SKM-1 (cell line): ENCODE results near the gene TAF1B.

Source experiments
- DNase-seq: peaks from one replicate; lab custom pipeline; 2025; ENCODE audit not compliant: unreplicated experiment; lab: John Stamatoyannopoulos, UW

The TAF1B gene

GRCh38 chr2:9961013-9961412 lies 117.7 kb downstream of the TAF1B start:
- no peak for DNase-seq

DNA sequence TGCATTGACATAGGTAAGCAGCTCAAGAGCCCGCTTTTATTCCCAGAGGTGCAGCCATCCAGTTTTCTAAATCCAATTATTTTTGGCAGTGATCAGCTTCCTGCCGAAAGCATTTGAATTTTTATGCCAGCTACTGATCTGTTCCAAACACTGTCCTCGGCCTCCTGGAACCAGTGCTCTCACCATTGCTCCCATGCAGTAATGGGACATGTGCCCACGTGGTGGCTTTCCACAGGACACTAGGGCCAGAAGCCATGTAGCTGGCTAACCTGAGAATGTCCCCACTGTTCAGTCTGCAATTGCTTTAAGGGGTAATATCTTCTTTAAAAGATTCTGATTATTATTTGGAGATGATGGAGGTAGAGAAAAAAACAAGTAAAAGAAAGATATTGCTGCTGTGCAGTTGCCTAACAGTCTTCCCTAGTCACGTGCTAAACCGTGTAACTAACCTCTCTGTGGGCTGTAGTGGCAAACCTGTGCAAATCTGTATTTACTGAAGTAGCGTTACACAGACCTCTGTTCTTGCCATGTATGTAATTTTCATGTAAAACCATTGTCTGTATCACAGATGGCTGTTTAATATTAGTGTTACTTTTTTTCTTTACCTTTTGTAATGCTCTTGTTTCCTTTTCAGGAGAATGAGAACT lies 121.2 kb downstream of the TAF1B start:
- no peak for DNase-seq

GRCh38 chr2:9965119-9965822 lies 122.0 kb downstream of the TAF1B start:
- no peak for DNase-seq

- no peak for DNase-seq
These were observed 123.3 kb downstream of the TAF1B start for GRCh38 chr2:9966491-9967022.

DNA sequence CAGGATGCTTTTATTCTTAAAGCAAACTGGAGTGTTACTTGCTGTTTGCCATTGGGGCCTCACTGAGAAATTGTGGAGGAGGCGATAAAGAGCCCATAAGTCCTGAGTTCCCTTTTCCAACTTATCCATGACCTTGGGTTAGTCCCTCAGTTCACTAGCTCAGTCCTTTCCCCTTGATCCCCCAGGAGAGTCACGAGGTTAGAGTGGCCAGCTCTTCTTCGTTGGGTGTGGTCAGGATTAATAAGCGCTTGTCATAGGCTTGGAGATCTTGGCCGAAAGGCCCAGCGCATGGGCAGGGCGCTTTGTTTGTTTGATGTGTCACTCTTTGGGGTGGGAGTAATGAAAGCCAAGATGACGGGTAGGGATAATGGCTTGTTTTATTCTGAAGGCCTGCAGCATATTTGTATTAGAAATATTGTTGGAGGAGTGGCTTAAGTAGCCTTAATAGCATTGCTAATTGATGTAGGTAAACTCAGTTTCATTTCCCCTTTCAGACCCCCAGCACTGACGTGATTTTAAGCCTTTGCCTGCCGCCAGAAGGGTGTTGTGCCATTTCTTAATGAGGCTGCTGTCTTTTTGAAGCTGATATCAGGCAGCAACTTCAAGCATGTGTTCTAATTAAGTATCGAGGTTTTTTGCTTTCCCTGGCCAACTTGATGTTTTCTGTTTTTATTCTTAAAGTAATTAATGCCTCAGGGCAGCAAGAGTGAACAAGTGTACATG lies 123.9 kb downstream of the TAF1B start:
- DNase-seq: no peak

DNA sequence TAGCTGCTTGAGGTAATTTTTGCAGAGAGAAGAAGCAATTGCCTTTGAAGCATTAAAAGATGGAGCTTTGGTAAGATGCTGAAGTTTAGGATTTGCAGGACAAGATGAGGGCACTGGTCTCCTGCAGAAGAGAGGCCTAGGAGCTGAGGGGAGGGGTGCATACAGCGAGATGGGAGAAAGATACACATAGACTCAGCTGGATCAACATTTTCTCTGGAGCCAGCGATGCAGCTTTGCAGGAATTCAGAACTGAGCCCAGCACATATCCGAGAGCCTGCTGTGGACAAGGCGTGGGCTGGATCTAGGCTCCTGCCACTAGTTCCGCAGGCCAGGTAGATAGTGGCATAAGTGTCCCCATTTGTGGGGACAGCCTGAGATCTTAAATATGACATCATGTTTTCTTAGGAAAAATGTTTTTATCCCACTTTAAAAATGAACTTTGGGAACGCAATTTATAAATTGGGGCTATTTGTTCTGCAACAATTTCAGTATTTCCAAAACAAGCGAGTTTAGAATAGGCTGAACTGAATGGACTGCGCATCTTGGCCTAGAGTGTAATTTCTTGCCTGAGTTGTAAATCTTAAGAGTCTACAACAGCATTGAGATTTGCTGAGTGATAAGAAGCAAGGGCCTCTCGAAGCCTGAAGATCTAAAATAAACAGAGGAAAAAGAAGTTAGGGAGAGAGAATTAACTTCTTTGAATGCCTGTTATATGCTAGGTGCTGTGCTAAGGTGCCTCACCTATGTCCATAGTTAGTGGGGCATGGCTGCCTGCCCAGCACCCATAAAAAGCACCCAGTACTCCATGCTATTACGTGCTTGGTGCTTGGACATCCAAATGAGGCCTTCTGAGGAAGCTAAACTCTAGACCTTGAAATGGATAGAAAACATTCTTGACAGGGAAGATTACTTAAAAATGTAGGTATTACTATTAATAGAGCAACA lies 125.6 kb downstream of the TAF1B start:
- no peak for DNase-seq

- DNase-seq: no peak
These were observed 127.1 kb downstream of the TAF1B start for GRCh38 chr2:9970200-9971044.

GRCh38 chr2:9971105-9971818 lies 128.0 kb downstream of the TAF1B start:
- no peak for DNase-seq

GRCh38 chr2:9971890-9972289 lies 128.6 kb downstream of the TAF1B start:
- no peak for DNase-seq

GRCh38 chr2:9972621-9973479 lies 129.6 kb downstream of the TAF1B start:
- no peak for DNase-seq

DNA sequence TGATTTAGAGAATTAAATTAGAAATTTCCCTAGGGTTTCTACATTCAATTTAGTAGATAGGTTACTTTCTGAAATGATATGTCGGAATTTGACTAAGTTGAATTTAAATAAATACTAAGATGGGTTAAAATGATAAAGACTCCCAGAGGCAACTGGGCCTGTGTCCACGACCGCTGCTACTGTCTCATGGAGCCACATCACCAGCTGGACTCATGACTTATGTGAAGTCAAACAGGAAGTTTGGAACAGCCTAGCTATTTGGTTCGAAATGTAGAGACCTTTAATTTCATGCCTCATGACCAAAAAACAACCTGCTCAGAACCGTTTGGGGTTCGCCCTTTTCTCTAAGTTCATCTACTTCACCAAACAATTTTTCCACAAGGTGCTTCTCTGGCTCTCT lies 130.4 kb downstream of the TAF1B start:
- no peak for DNase-seq

GRCh38 chr2:9974343-9974742 lies 131.1 kb downstream of the TAF1B start:
- no peak for DNase-seq

DNA sequence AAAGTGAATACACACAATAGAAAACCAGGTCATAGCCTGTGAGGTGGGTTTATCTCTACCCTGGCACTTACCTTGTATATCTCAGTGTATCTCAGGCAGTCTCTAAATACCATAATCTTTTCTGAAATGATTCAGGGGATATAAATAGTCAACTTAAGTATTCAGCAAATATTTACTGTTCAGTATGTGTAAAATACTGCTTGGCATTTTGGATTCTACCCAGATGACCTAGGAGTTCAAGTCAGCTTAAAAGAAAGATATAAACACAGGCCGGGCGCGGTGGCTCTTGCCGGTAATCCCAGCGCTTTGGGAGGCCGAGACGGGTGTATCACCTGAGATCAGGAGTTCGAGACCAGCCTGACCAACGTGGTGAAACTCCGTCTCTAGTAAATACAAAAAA lies 132.1 kb downstream of the TAF1B start:
- no peak for DNase-seq

GRCh38 chr2:9975805-9976447 lies 132.7 kb downstream of the TAF1B start:
- no peak for DNase-seq

DNA sequence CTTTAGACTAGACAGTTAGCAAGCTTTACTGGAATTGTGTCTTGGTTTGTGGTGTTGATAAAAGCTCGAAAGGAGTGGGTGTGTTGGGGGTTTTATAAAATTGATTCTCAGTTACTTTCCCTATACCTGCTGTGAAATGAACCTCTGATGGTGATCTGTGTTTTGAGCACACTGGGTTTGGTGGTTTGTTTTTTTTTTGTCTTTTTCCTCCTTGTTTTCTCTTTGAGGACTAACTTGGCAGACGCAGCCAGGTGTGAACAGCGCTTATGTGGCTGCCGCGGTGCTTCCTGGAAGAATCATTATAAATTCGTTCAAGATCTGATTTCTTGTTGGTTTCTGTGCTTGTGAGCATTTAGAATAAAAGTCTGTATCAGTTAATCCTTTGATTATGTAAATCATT lies 136.7 kb downstream of the TAF1B start:
- no peak for DNase-seq

GRCh38 chr2:9980520-9980919 lies 137.2 kb downstream of the TAF1B start:
- no peak for DNase-seq

DNA sequence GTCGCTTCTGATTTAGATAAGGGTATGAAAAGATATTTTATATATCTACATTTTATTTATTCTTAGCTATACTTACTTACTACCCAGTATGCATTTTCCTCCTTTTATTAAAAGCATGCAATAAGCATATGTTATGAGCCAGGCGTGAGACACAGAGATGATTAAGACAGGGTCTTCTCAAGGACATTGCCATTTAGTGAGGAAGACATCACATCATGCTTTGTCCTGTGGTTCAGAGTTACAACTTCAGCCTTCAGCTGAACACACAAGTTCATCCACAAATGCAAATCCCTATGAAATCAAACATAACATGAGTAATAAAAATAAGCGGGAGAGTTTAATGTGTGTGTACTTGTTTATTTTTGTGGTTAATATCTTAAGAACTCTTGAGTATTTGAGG lies 138.4 kb downstream of the TAF1B start:
- DNase-seq: no peak

DNA sequence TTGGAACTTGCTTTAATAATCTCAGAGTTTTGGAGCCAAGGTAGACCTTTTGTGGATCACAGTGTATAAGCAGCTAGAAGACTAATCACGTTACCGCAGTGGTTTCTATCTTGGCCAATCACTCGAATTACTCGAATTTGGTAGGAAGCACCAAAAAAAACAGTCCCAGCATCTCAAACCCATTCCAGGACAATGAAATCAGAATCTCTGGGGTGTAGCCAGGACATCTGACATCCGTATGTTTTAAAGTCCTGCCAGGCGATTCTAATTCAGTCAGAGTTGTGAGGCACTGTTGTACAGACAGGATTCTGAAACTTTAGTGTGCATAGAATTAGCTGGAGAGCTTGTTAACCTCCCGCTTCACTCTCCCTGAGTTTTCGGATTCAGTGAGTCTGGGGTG lies 139.0 kb downstream of the TAF1B start:
- no peak for DNase-seq
